CD4-positive, alpha-beta T cell treated with Interleukin-2 at 100 ng/mL for 4 hours (primary cell): ENCODE measurements around the gene RPS15A.
"Not testable (repeated sequence)": the region's sequence is repeated elsewhere in the genome, so short reads cannot be mapped to it uniquely, and the experiment has no call there.

Experiments
- DNase-seq: peaks from one replicate; pipeline ENCODE4 v3.0.0-alpha.2; 2020; ENCODE audit warnings: low spot score

RPS15A gene

DNA sequence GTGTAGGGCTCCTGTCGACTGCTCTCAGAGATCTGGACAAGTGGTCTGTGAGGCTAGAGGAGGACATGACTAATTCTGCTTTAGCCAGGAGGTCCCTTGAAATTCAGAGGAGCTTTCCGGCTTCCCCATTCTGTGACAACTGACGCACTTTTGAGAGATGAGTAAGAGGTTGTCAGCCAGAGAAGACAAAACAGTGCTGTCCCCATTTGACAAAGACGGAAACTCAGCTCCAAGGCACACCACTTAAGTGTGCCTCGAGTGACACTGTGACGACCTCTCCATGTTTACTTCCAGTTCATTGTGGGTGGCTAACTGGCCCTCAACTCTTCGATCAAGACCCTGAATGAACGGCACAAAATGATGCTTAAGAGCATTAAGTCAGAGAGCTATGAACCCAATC lies 47.3 kb downstream of the RPS15A start:
- DNase-seq, result not testable (repeated sequence)

DNA sequence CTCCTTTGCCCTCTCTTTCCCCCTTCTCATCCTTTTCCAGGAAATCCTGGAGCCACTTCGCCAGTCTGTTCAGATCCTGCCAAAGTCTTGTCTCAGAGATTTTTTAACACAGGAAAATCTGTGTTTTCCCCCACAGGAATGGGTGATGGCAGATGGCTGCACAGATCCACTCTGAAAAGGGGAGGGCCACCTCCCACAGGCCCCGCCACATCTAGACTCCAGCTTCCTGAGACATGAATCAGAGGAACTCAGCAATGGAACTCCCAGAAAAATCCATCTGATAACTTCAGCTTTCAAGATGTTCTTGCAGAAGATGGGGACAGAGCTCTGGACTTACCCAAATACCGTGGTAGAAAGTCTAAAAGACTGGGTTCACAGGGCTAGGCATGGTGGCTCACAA lies 50.1 kb downstream of the RPS15A start:
- not testable (repeated sequence) for DNase-seq

DNA sequence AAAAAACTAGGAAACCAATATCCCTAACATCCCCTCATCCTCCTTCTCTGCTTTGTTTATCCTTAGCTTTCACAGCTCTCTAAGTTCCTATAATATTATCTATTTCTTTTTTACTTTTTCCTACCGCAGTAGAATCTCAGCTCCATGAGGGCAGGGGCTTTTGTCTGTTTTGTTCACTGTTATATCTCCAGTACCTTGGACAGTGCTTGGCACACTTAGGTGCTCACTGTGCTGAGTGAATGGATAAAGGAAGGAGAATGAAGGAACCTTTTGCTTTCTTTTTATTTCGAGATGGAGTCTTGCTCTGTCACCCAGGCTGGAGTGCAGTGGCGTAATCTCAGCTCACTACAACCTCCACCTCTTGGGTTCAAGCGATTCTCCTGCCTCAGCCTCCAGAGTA lies 51.4 kb downstream of the RPS15A start:
- DNase-seq, result not testable (repeated sequence)

DNA sequence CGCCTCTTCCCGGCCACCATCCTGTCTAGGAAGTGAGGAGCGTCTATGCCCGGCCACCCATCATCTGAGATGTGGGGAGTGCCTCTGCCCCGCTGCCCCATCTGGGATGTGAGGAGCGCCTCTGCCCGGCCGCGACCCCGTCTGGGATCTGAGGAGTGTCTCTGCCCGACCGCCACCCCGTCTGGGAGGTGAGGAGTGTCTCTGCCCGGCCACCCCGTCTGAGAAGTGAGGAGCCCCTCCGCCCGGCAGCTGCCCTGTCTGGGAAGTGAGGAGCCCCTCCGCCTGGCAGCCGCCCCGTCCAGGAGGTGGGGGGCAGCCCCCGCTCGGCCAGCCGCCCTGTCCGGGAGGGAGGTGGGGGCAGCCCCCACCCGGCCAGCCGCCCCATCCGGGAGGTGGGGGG lies 55.9 kb downstream of the RPS15A start:
- not testable (repeated sequence) for DNase-seq
